WTC11 (cell line): ENCODE data around the gene GCK. TPM values are rescaled to one million over a fixed set of nuclear protein-coding genes. Genes with fewer than 3 reads are reported as not detected.

Source experiments
- AFF4 ChIP-seq: sonication (generic); formaldehyde crosslinking; IDR thresholded peaks from 2 replicates; pipeline ENCODE4 v1.8.1; 2023; ENCODE audit warnings: mild to moderate bottlenecking, missing genetic modification reagents, borderline replicate concordance
- AR ChIP-seq: fragments of 250-450 bp; sonication (Bioruptor Pico); IDR thresholded peaks from 2 replicates; pipeline ENCODE4 v1.9.0; 2021; ENCODE audit warnings: mild to moderate bottlenecking
- ATF1 ChIP-seq: sonication (generic); formaldehyde crosslinking; IDR thresholded peaks from 2 replicates; pipeline ENCODE4 v1.8.1; 2023; ENCODE audit warnings: mild to moderate bottlenecking, moderate library complexity, missing genetic modification reagents
- ATF3 ChIP-seq: sonication (generic); formaldehyde crosslinking; conservative IDR thresholded peaks from 2 replicates; pipeline ENCODE4 v1.8.1; 2022; ENCODE audit warnings: mild to moderate bottlenecking, missing genetic modification reagents
- ELF4 ChIP-seq: sonication (generic); formaldehyde crosslinking; IDR thresholded peaks from 2 replicates; pipeline ENCODE4 v1.8.1; 2022; ENCODE audit warnings: low read depth, mild to moderate bottlenecking, moderate library complexity, missing genetic modification reagents
- ESRRA ChIP-seq: sonication (generic); formaldehyde crosslinking; IDR thresholded peaks from 2 replicates; pipeline ENCODE4 v1.8.1; 2022; ENCODE audit warnings: mild to moderate bottlenecking, missing genetic modification reagents, borderline replicate concordance
- ETV6 ChIP-seq: sonication (generic); formaldehyde crosslinking; IDR thresholded peaks from 2 replicates; pipeline ENCODE4 v1.8.1; 2022; ENCODE audit warnings: mild to moderate bottlenecking, missing genetic modification reagents
- FOXP1 ChIP-seq: sonication (generic); formaldehyde crosslinking; IDR thresholded peaks from 2 replicates; pipeline ENCODE4 v1.8.0; 2022; ENCODE audit warnings: missing genetic modification reagents, mild to moderate bottlenecking, moderate library complexity, borderline replicate concordance
- HMGA2 ChIP-seq: fragments of 250-450 bp; sonication (Bioruptor Pico); IDR thresholded peaks from 2 replicates; pipeline ENCODE4 v1.4.0; 2021; ENCODE audit warnings: mild to moderate bottlenecking, moderate library complexity
- KAT7 ChIP-seq: sonication (generic); formaldehyde crosslinking; IDR thresholded peaks from 2 replicates; pipeline ENCODE4 v1.8.1; 2023; ENCODE audit warnings: missing genetic modification reagents, mild to moderate bottlenecking, borderline replicate concordance
- MAX ChIP-seq: sonication (generic); formaldehyde crosslinking; IDR thresholded peaks from 2 replicates; pipeline ENCODE4 v1.8.0; 2022; ENCODE audit warnings: mild to moderate bottlenecking, missing genetic modification reagents
- MXD4 ChIP-seq: fragments of 250-450 bp; sonication (Bioruptor Pico); IDR thresholded peaks from 2 replicates; pipeline ENCODE4 v1.8.0; 2021; ENCODE audit warnings: mild to moderate bottlenecking, moderate library complexity, borderline replicate concordance
- NR1H2 ChIP-seq: sonication (generic); formaldehyde crosslinking; IDR thresholded peaks from 2 replicates; pipeline ENCODE4 v1.9.0; 2021; ENCODE audit warnings: mild to moderate bottlenecking, moderate library complexity, missing genetic modification reagents
- PRRX2 ChIP-seq: fragments of 250-450 bp; sonication (Bioruptor Pico); IDR thresholded peaks from 2 replicates; pipeline ENCODE4 v1.8.0; 2021; ENCODE audit warnings: mild to moderate bottlenecking
- SMAD3 ChIP-seq: sonication (generic); formaldehyde crosslinking; IDR thresholded peaks from 2 replicates; pipeline ENCODE4 v1.8.0; 2022; ENCODE audit warnings: missing genetic modification reagents, mild to moderate bottlenecking, borderline replicate concordance
- SOX15 ChIP-seq: fragments of 250-450 bp; sonication (Bioruptor Pico); IDR thresholded peaks from 2 replicates; pipeline ENCODE4 v1.9.0; 2021; ENCODE audit warnings: mild to moderate bottlenecking
- ZBTB43 ChIP-seq: sonication (generic); formaldehyde crosslinking; IDR thresholded peaks from 2 replicates; pipeline ENCODE4 v1.8.1; 2023; ENCODE audit warnings: mild to moderate bottlenecking, missing genetic modification reagents
- ZNF138 ChIP-seq: sonication (generic); formaldehyde crosslinking; conservative IDR thresholded peaks from 2 replicates; pipeline ENCODE4 v1.8.1; 2022; ENCODE audit warnings: mild to moderate bottlenecking, moderate library complexity, missing genetic modification reagents
- ZNF317 ChIP-seq: sonication (generic); formaldehyde crosslinking; IDR thresholded peaks from 2 replicates; pipeline ENCODE4 v1.8.1; 2023; ENCODE audit warnings: low read depth, mild to moderate bottlenecking, moderate library complexity, missing genetic modification reagents, borderline replicate concordance
- ZNF396 ChIP-seq: fragments of 250-450 bp; sonication (Bioruptor Pico); IDR thresholded peaks from 2 replicates; pipeline ENCODE4 v1.8.0; 2021; ENCODE audit warnings: mild to moderate bottlenecking, moderate library complexity, borderline replicate concordance
- ZNF423 ChIP-seq: fragments of 250-450 bp; sonication (Bioruptor Pico); IDR thresholded peaks from 2 replicates; pipeline ENCODE4 v2.1.2; 2022; ENCODE audit warnings: mild to moderate bottlenecking, moderate library complexity
- ZNF425 ChIP-seq: fragments of 250-450 bp; sonication (Bioruptor Pico); conservative IDR thresholded peaks from 2 replicates; pipeline ENCODE4 v1.9.0; 2021; ENCODE audit warnings: mild to moderate bottlenecking
- ZNF671 ChIP-seq: fragments of 250-450 bp; sonication (Bioruptor Pico); IDR thresholded peaks from 2 replicates; pipeline ENCODE4 v1.8.0; 2021; ENCODE audit warnings: mild to moderate bottlenecking
- ZSCAN18 ChIP-seq: fragments of 250-450 bp; sonication (Bioruptor Pico); IDR thresholded peaks from 2 replicates; pipeline ENCODE4 v2.1.2; 2022; ENCODE audit warnings: mild to moderate bottlenecking, moderate library complexity
- total RNA-seq: library from RNA; stranded (reverse); gene quantifications from 3 replicates; pipeline ENCODE4 v1.2.3, GENCODE V29; 2021

Gene GCK
- total RNA-seq, 1 experiment from 2014 or later = 3.3 TPM

- TF ChIP-seq ZNF425 (CRISPR knock-in tag) (no peak), AR (CRISPR knock-in tag) (no peak), SMAD3 (peak; percentile 99), HMGA2 (no peak), ZNF396 (CRISPR knock-in tag) (no peak), ATF1 (CRISPR knock-in tag) (peak; percentile 68), ZSCAN18 (CRISPR knock-in tag) (no peak), PRRX2 (CRISPR knock-in tag) (no peak), ZNF423 (CRISPR knock-in tag) (no peak), ELF4 (CRISPR knock-in tag) (peak; percentile 94), ATF3 (CRISPR knock-in tag) (peak; percentile 96), AFF4 (peak; percentile 95; the same call in 1 of the 2 replicates), SOX15 (CRISPR knock-in tag) (no peak), MAX (CRISPR knock-in tag) (peak; percentile 100), ESRRA (CRISPR knock-in tag) (peak; percentile 98), ZNF138 (CRISPR knock-in tag) (peak; percentile 94), ZBTB43 (CRISPR knock-in tag) (peak; percentile 99), NR1H2 (CRISPR knock-in tag) (peak; percentile 94), ETV6 (CRISPR knock-in tag) (peak; percentile 99), KAT7 (CRISPR knock-in tag) (peak; percentile 99), MXD4 (CRISPR knock-in tag) (no peak), FOXP1 (CRISPR knock-in tag) (peak; percentile 100), ZNF317 (CRISPR knock-in tag) (peak; percentile 65), ZNF671 (CRISPR knock-in tag) (no peak)
Measured at GRCh38 chr7:44145479-44145968, 43.7 kb downstream of the GCK start (continued).
